NOMO-1 treated with DMSO at 0.1 percent for 48 hours (cell line): ENCODE data around the gene ICAM5.
"Not testable (repeated sequence)": the region's sequence is repeated elsewhere in the genome, so short reads cannot be mapped to it uniquely, and the experiment has no call there.

Experiments
- DNase-seq: peaks from one replicate; lab custom pipeline; 2025; ENCODE audit not compliant: unreplicated experiment; lab: John Stamatoyannopoulos, UW

Gene ICAM5

GRCh38 chr19:10318807-10319682 is 29.3 kb downstream of the ICAM5 start:
- no peak for DNase-seq

DNA sequence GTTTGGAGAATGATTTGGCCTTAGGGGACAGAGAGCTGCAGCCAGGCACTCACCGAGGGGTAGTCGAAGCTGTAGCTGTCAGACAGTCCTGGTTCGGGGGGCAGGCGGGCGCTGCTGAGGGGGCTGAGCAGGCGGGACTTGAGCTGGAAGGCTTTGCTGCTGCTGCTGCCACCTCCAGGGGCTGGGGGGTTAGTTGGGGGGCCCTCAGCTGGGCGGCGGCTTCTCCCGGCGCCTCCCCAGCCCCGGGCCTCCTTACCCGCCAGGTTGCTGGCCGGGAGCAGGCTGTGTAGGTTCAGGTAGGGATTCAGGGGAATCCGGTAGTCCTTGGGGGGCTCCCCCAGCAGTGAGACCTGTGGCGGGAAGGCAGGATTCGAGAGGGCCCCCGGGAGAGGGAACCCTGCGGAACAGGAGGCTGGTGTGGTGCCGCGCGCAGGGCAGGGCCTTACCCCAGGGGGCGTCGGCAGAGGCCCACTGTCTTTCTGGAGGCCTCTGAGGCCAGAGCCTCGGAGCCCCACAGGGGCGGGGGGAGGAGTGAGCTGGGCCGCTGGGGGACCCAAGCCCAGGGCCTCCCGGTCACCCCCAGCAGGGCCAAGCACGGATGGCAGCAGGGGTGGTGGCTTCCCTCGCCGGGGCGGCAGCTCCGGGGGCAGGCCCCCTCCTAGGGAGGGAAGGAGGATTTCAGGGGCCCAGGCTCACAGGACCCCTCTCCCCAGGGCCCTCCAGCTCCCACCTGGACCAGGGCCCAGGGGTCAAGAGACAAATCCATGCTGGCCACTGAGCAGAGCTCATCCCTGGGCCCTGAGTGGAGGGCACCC is 31.1 kb downstream of the ICAM5 start:
- no peak for DNase-seq

DNA sequence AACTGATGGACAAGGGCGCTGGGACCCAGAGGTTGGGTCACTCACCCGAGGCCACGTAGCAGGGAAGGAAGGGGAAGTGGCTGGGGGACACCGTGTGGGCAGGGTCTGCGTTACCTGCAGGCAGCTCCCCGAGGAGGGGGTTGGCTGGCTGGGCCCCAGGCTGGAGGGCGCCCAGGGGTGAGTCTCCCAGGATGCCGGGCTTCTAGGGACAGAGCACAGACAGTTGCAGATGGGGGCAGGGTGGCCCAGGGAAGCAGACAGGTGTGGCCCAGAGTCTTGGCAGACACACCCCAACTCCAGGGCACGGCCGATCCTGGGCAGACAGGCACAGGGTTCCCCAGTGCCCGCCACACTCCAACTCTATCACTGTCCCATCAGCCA is 31.7 kb downstream of the ICAM5 start:
- no peak for DNase-seq

GRCh38 chr19:10321874-10322835 is 32.4 kb downstream of the ICAM5 start:
- no peak for DNase-seq

DNA sequence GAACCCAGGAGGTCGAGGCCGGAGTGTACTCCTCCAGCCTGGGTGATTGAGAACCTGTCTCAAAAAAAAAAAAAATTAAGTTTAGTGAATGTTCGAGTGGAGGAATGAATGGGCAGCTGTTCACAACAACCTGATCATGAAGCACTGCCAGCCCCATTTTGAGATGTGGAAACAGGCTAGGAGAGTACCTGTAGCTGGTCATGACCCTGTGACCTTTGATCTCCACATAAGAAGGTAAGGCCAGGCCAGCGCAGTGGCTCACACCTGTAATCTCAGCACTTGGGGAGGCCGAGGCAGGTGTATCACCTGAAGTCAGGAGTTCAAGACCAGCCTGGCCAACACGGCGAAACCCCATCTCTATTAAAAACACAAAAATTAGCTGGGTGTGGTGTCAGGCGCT is 36.0 kb downstream of the ICAM5 start:
- no peak for DNase-seq

DNA sequence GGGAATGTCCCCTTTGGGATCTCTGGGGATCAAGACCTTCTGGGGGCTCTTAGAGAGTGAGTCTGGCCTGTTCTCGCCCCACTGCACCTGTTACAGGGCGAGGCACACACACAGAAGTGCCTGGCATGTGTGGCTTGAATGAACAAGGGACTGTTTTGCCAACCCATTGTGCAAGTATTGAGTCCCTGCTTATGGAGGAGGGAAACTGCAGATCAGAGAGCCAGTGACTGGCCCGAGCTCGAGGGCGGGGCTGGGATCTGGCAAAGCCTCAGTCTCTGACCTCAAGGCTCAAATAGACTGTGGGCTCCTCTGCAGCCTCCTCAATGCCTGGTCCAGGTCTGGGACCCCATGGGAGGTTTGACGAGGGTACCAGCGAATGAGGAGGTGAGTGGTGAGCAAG is 38.0 kb downstream of the ICAM5 start:
- no peak for DNase-seq

DNA sequence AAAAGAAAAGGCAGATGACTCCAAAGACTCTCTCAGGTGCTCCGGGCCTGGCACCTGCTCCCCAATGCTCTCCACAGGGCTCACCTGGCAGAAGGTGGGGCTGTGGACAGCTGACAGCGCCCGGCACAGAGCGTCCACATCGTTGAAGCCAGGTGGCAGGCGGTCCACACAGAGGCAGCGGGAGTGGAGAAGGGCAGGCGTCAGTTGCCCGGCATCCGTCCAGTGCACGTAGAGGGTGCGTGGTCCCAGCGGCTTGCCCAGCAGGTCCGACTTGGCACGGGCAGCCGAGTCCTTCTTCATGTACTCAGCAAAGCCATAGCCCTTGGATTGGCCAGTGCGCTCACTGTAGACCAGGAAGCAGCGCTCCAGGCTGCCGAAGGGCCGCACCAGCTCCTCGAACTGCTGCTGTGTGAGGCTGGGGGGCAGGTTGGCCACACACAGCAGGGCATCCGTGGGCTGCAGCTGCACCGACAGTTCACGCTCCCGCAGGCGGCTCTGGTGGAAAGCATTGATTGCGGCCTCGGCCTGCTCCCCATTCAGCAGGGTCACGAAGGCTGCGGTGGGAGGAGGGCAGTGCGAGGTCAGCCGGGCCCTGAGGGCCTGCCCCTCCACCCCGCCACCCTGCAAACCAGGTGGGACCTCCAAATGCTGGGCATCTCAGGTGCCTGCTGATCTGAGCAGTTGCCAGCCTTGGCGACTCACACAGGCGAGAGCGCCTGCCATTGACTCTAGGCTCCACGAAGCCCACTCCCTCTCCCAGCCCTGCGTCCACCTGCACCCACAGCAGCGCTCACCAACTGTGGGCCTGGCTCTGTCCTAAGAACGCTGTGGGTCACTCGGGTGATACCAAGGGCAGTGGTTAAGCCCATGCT is 39.0 kb downstream of the ICAM5 start:
- no peak for DNase-seq

GRCh38 chr19:10329555-10329954 is 39.8 kb downstream of the ICAM5 start:
- no peak for DNase-seq

- no peak for DNase-seq
Measured at GRCh38 chr19:10332158-10332964, 42.6 kb downstream of the ICAM5 start.

GRCh38 chr19:10332965-10333757 is 43.4 kb downstream of the ICAM5 start, which contains the start of gene RAVER1:
Gene RAVER1 (minus strand): TSS chr19:10333529. CDS start chr19:10333507, 22 bp downstream.
- DNase-seq = peak; percentile 95

GRCh38 chr19:10333758-10334587 is 44.2 kb downstream of the ICAM5 start:
- no peak for DNase-seq

GRCh38 chr19:10334588-10335351 is 45.0 kb downstream of the ICAM5 start:
- peak; percentile 86 for DNase-seq

- no peak for DNase-seq
Measured at GRCh38 chr19:10335352-10335985, 45.7 kb downstream of the ICAM5 start.

- not testable (repeated sequence) for DNase-seq
Measured at GRCh38 chr19:10336725-10337124, 47.0 kb downstream of the ICAM5 start.

GRCh38 chr19:10338940-10339339 is 49.2 kb downstream of the ICAM5 start:
- no peak for DNase-seq

GRCh38 chr19:10339380-10339960 is 49.7 kb downstream of the ICAM5 start, which contains the start of gene ICAM3:
Gene ICAM3 (minus strand): TSS chr19:10339624. CDS start chr19:10339614, 10 bp downstream.
- DNase-seq = peak; percentile 73
